DMS79 (cell line): ENCODE data around the gene HDAC7.
"Not testable (repeated sequence)": the region's sequence is repeated elsewhere in the genome, so short reads cannot be mapped to it uniquely, and the experiment has no call there.

Source experiments
- DNase-seq: peaks from one replicate; lab custom pipeline; 2025; lab: John Stamatoyannopoulos, UW

HDAC7 gene

GRCh38 chr12:47812797-47813510 lies 6.7 kb downstream of the HDAC7 start:
- no peak for DNase-seq

GRCh38 chr12:47811581-47812484 lies 7.9 kb downstream of the HDAC7 start:
- no peak for DNase-seq

- DNase-seq = no peak
These were observed 8.7 kb downstream of the HDAC7 start for GRCh38 chr12:47811072-47811396.

GRCh38 chr12:47809518-47809917 lies 10.2 kb downstream of the HDAC7 start:
- not testable (repeated sequence) for DNase-seq

GRCh38 chr12:47808574-47809365 lies 10.9 kb downstream of the HDAC7 start:
- no peak for DNase-seq

- no peak for DNase-seq
These were observed 11.7 kb downstream of the HDAC7 start for GRCh38 chr12:47808050-47808449.

- DNase-seq = no peak
These were observed 12.4 kb downstream of the HDAC7 start for GRCh38 chr12:47807338-47807737.

GRCh38 chr12:47805417-47805816 lies 14.3 kb downstream of the HDAC7 start:
- DNase-seq = no peak

GRCh38 chr12:47804171-47804570 lies 15.5 kb downstream of the HDAC7 start:
- no peak for DNase-seq

GRCh38 chr12:47803191-47803875 lies 16.4 kb downstream of the HDAC7 start:
- DNase-seq = no peak

GRCh38 chr12:47802312-47802711 lies 17.4 kb downstream of the HDAC7 start:
- DNase-seq = no peak

GRCh38 chr12:47801904-47802246 lies 17.8 kb downstream of the HDAC7 start:
- DNase-seq = no peak

- no peak for DNase-seq
These were observed 18.4 kb downstream of the HDAC7 start for GRCh38 chr12:47801170-47801903.

- no peak for DNase-seq
These were observed 19.1 kb downstream of the HDAC7 start for GRCh38 chr12:47800582-47800981.

GRCh38 chr12:47799357-47799955 lies 20.2 kb downstream of the HDAC7 start:
- DNase-seq = no peak

GRCh38 chr12:47798382-47798948 lies 21.2 kb downstream of the HDAC7 start:
- no peak for DNase-seq

- DNase-seq = no peak
These were observed 22.3 kb downstream of the HDAC7 start for GRCh38 chr12:47797441-47797840.

GRCh38 chr12:47795814-47796411 lies 23.8 kb downstream of the HDAC7 start:
- DNase-seq = no peak

- DNase-seq = no peak
These were observed 24.4 kb downstream of the HDAC7 start for GRCh38 chr12:47795121-47795813.

GRCh38 chr12:47794679-47795078 lies 25.0 kb downstream of the HDAC7 start:
- no peak for DNase-seq
